Heart right ventricle (tissue), 16 donors: Measurements from ENCODE around the gene REXO4. TPM values are rescaled to one million over a fixed set of nuclear protein-coding genes. Genes with fewer than 3 reads are reported as not detected.
"Not testable (repeated sequence)": the region's sequence is repeated elsewhere in the genome, so short reads cannot be mapped to it uniquely, and the experiment has no call there.

Experiments
- ATAC-seq, 8 donors: fragments of 200-7000 bp; cut with Tn5 transposase; one replicate each; pipeline ENCODE4 v1.9.1; 2020; ENCODE audit warnings: mild to moderate bottlenecking in 8 of 8, moderate library complexity in 8 of 8, moderate number of reproducible peaks in 1 of 8
- DNase-seq, 2 donors: peaks; one replicate each; pipeline ENCODE4 v3.0.0-alpha.2; 2020
- H3K27ac ChIP-seq, 10 donors: fragments of 200-600 bp; sonication (generic) in 2 of 10; one replicate each; pipeline versions ENCODE4 v1.5.0 to v1.8.0; 2020 to 2022; ENCODE audit warnings: mild to moderate bottlenecking in 3 of 10
- H3K27me3 ChIP-seq, 7 donors: fragments of 200-600 bp; one replicate each; pipeline ENCODE4 v1.8.0; 2021 to 2022; ENCODE audit warnings: mild to moderate bottlenecking in 2 of 7
- H3K36me3 ChIP-seq, 9 donors: fragments of 200-600 bp; sonication (generic) in 1 of 9; one replicate each; pipeline versions ENCODE4 v1.5.0 to v1.8.0; 2020 to 2022; ENCODE audit warnings: mild to moderate bottlenecking in 2 of 9
- H3K4me1 ChIP-seq, 9 donors: fragments of 200-600 bp; sonication (generic) in 1 of 9; one replicate each; pipeline versions ENCODE4 v1.5.0 to v1.8.0; 2020 to 2022; ENCODE audit warnings: mild to moderate bottlenecking in 4 of 9
- H3K4me3 ChIP-seq, 10 donors: fragments of 200-600 bp; sonication (generic) in 2 of 10; one replicate each; pipeline versions ENCODE4 v1.5.0 to v1.8.0; 2020 to 2022; ENCODE audit warnings: mild to moderate bottlenecking in 7 of 10, moderate library complexity in 2 of 10
- H3K9me3 ChIP-seq, 11 donors: fragments of 200-600 bp in 10 of 11; sonication (generic) in 2 of 11; one replicate each; pipeline versions ENCODE4 v1.5.0 to v1.8.0; 2013 to 2022; ENCODE audit warnings: mild to moderate bottlenecking in 2 of 11, control low read depth in 1 of 11, moderate library complexity in 1 of 11
- WGBS, 2 donors: extraction: QIAGEN DNeasy Blood & Tissue Kit; methylation state at CpG; one replicate each; pipeline ENCODE4 v1.1.7; 2013; ENCODE audit warnings: inconsistent platforms in 1 of 2; 5-methylcytosine and 5-hydroxymethylcytosine counted together
- intact Hi-C, 10 donors: fragments of 100-400 bp; cut with DNase I; formaldehyde crosslinking; loops; one replicate each; pipeline versions ENCODE4 v1.11.1 to v1.14.2; 2022
- polyA plus RNA-seq, 2 donors: library from polyadenylated mRNA; stranded (reverse); fragments of 200-250 nt; gene quantifications; one replicate each; pipeline ENCODE4 v1.2.3, GENCODE V29; 2013
- total RNA-seq, 10 donors: library from RNA; stranded (reverse); fragmentation: NEBNext Ultra II Directional in 3 of 10; extraction: Animal tissue kit (Norgen Biotek cat#: 25700) in 3 of 10; gene quantifications; one replicate each; pipeline versions ENCODE4 v1.2.1 to v1.2.4, GENCODE V29; 2021 to 2023
- TF ChIP-seq, protein P1 (sequence below), 9 donors: fragments of 200-600 bp; sonication (generic) in 2 of 9; IDR thresholded peaks; one replicate each; pipeline versions ENCODE4 v1.5.0 to v1.8.0; 2021 to 2022; ENCODE audit warnings: antibody characterized with exemption in 9 of 9, mild to moderate bottlenecking in 5 of 9, moderate library complexity in 1 of 9
- donor health status: Arrhythmogenic right ventricular cardiomyopathy.
- donor health status: ischemic (EF 13 %, LVEDD 7.1; RV severe dilation, severe dysfunction).
- donor health status: healthy with polysubstance abuse.
- donor health status: DM: no; HTN: yes; CAD: no.
- donor health status: DM: no; HTN: no; CAD: no.
- donor health status: ischemic (EF 25% LVEDD 6.9; RV normal size, moderate dysfunction).
- donor health status: ischemic (EF 25% LVEDD 5.7; RV mildly dilated, moderate dysfunction).
- donor health status: healthy.
- donor health status: DM: yes; HTN: yes; CAD: no.
- donor health status: Ischemic cardiomyopathy.
- donor health status: ischemic (EF 35%, LVEDD 5.7; RV mildly dilated, moderate dysfunction).
- donor health status: nonischemic (EF 11% LVEDD 7.7; RV severe dilation, severe dysfunction).
- donor health status: DM: yes; HTN: yes; CAD: no.
- donor health status: PGD.
- donor health status: ischemic (EF 29% LVEDD 5.4; RV normal size, mild dysfunction).
- donor health status: nonischemic (EF 23%, LVEDD 6.1; RV moderate dilation, normal function).

The REXO4 gene
- total and polyA plus RNA-seq, 12 donors: 9.3 to 20.8 (median 11.4) TPM

DNA sequence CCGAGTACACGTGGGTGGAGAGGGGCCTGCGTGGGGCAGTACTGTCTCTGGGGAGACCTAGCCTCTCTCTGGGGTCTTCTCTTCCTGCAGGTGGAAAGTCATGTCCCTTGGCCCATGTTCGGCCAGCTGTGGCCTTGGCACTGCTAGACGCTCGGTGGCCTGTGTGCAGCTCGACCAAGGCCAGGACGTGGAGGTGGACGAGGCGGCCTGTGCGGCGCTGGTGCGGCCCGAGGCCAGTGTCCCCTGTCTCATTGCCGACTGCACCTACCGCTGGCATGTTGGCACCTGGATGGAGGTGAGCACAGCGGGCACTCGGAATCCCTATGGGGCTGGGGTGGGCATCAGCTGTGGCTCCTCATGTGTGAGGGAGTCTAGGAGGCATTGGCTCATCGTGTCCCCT lies 36.5 kb upstream of the REXO4 start:
- intact Hi-C loops: no loop called here
- no peak for DNase-seq
- H3K27ac ChIP-seq: no peak overlapping the region
- no peak for ATAC-seq
- H3K4me3 ChIP-seq: no peak overlapping the region
- WGBS, 2 donors: 85 to 87% methylated on average over 19 of the region's 19 CpGs
- no peaks in the 10 kb centered on the region for H3K36me3 ChIP-seq
- TF ChIP-seq, protein P1, sequence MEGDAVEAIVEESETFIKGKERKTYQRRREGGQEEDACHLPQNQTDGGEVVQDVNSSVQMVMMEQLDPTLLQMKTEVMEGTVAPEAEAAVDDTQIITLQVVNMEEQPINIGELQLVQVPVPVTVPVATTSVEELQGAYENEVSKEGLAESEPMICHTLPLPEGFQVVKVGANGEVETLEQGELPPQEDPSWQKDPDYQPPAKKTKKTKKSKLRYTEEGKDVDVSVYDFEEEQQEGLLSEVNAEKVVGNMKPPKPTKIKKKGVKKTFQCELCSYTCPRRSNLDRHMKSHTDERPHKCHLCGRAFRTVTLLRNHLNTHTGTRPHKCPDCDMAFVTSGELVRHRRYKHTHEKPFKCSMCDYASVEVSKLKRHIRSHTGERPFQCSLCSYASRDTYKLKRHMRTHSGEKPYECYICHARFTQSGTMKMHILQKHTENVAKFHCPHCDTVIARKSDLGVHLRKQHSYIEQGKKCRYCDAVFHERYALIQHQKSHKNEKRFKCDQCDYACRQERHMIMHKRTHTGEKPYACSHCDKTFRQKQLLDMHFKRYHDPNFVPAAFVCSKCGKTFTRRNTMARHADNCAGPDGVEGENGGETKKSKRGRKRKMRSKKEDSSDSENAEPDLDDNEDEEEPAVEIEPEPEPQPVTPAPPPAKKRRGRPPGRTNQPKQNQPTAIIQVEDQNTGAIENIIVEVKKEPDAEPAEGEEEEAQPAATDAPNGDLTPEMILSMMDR (IDR thresholded peaks at IDR 0.05): no peak
- no peaks in the 10 kb centered on the region for H3K27me3 ChIP-seq
- H3K9me3 ChIP-seq: no peaks in the 10 kb centered on the region
- peaks cover 0 to 7% (median 6%) of the 10 kb centered on the region in 9 donors for H3K4me1 ChIP-seq

DNA sequence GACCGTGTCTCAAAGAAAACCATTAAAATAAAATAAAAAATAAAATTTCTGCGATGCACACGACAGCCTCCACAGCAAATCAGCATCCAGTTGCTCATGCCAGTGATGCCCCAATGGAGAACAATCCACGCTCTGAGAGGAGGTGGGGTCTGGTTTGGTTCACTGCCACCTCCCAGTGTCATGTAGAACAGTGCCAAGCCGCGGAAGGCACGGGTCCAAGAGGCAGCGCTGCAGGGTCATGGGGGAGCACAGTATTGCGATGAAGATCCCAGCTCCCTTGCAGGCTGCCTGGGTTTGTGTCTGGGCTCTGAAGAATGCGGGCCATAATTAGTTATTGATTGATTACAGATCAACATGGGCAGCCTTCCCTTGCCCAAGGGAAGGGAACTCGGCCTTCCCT lies 35.8 kb upstream of the REXO4 start:
- DNase-seq (no peak), ATAC-seq (no peak)
- intact Hi-C loops: no loop called here
- Histone ChIP-seq H3K36me3 (no peaks in the 10 kb centered on the region), H3K27ac (no peak overlapping the region), H3K27me3 (no peaks in the 10 kb centered on the region), H3K4me1 (peaks cover 0 to under 1% (median 0%) of the 10 kb centered on the region in 9 donors), H3K9me3 (no peaks in the 10 kb centered on the region), H3K4me3 (no peak overlapping the region)
- WGBS, 2 donors: 40 to 56% methylated on average over 11 of the region's 11 CpGs
- TF ChIP-seq, protein P1 (IDR thresholded peaks at IDR 0.05): no peak

DNA sequence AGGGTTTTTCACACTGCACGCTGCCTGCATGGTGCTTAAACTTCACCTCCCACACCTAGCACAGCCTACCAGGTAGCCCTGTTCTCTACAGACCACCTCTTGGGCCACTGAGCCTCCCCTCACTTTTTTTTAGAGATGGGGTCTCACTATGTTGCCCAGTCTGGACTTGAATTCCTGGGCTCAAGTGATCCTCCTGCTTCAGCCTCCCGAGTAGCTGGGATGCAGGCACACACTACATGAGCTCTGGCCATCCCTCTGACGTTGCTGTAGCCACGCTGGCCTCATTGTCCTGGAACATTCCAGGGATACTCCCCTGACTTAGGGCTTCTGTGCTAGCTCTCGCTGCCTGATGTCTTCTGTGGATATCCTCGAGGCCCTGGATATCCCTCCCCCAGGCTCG lies 34.8 kb upstream of the REXO4 start:
- WGBS, 2 donors: 86 to 93% methylated on average over 7 of the region's 7 CpGs
- ATAC-seq (no peak), DNase-seq (no peak)
- H3K27me3 ChIP-seq: no peaks in the 10 kb centered on the region
- H3K36me3 ChIP-seq: no peaks in the 10 kb centered on the region
- H3K4me3 ChIP-seq: no peak overlapping the region
- H3K27ac ChIP-seq: no peak overlapping the region
- no peaks in the 10 kb centered on the region for H3K9me3 ChIP-seq
- TF ChIP-seq, protein P1 (IDR thresholded peaks at IDR 0.05): no peak
- H3K4me1 ChIP-seq: no peaks in the 10 kb centered on the region
- intact Hi-C loops: no loop called here

DNA sequence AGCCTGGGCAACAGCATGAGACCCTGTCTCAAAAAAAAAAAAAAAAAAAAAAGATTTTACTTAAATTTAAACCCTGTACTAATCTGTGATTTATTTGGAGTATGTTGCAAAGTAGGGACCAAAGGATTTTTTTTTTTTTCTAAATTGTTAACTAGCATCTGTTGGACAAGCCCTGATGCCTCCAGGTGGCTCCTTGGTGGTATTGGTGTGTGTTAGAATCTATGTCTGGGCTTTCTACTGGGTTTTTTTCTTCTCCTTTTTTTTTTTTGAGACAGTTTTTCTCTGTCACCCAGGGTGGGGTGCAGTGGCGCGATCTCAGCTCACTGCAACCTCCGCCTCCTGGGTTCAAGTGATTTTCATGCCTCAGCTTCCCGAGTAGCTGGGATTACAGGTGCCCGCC lies 34.1 kb upstream of the REXO4 start:
- not testable (repeated sequence) for H3K9me3 ChIP-seq
- WGBS, 2 donors: 94 to 96% methylated on average over 5 of the region's 5 CpGs

DNA sequence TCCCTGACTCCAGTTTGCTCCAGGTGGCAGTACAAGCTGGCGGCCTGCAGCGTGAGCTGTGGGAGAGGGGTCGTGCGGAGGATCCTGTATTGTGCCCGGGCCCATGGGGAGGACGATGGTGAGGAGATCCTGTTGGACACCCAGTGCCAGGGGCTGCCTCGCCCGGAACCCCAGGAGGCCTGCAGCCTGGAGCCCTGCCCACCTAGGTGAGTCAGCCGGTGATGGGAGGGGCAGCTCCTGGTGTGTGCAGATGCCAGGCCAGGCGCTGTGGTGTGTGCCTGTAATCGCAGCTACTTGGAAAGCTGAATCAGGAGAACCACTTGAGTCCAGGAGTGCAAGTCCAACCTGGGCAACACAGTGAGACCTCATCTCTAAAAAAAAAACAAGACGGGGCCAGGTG lies 31.9 kb upstream of the REXO4 start:
- ATAC-seq (peak in 1 of 8 donors; percentile 20), DNase-seq (no peak)
- TF ChIP-seq, protein P1 (IDR thresholded peaks at IDR 0.05): no peak
- Histone ChIP-seq H3K27me3 (no peaks in the 10 kb centered on the region), H3K27ac (no peak overlapping the region), H3K4me1 (no peaks in the 10 kb centered on the region), H3K36me3 (no peaks in the 10 kb centered on the region), H3K4me3 (no peak overlapping the region), H3K9me3 (no peaks in the 10 kb centered on the region)
- intact Hi-C loops: no loop called here
- WGBS, 2 donors: 89 to 92% methylated on average over 12 of the region's 12 CpGs

More for the DNA sequence above, 34.1 kb upstream of the REXO4 start:
- DNase-seq, H3K4me1 ChIP-seq, ATAC-seq, H3K27me3 ChIP-seq, H3K27ac ChIP-seq, H3K36me3 ChIP-seq, H3K4me3 ChIP-seq, intact Hi-C loops: not testable (repeated sequence)
